ENCODE results near the gene ADD1.
"Not testable (repeated sequence)": the region's sequence is repeated elsewhere in the genome, so short reads cannot be mapped to it uniquely, and the experiment has no call there.

The ADD1 gene

GRCh38 chr4:2942037-2942531 lies 98.4 kb downstream of the ADD1 start:
- CTCF ChIA-PET, result interaction anchor here (1.7 kb wide), 1 partner anchor 12 kb away, joined by 6 read pairs; no protein-coding TSS in a partner anchor
- POLR2A ChIA-PET, result no interaction called here
- DNase-seq (ENCODE audit: extremely low spot score), result no peak
- no peak for TF ChIP-seq CTCF (IDR thresholded peaks at IDR 0.05; ENCODE audit: control extremely low read depth, extremely low read depth, low read depth, missing control alignments)

GRCh38 chr4:2942532-2943363 lies 99.1 kb downstream of the ADD1 start:
- CTCF ChIA-PET, result interaction anchor here (1.7 to 1.8 kb wide), 2 partner anchors 11 kb away, joined by 6 to 11 read pairs; no protein-coding TSS in a partner anchor
- no peak for DNase-seq (ENCODE audit: extremely low spot score)
- no peak for TF ChIP-seq CTCF (IDR thresholded peaks at IDR 0.05; ENCODE audit: control extremely low read depth, extremely low read depth, low read depth, missing control alignments)
- POLR2A ChIA-PET, result no interaction called here

GRCh38 chr4:2943364-2944090 lies 99.9 kb downstream of the ADD1 start:
- ChIA-PET POLR2A (no interaction called here), CTCF (interaction anchor here (1.0 to 2.6 kb wide), 4 partner anchors 8 to 19 kb away, joined by 3 to 11 read pairs (median 7); no protein-coding TSS in a partner anchor)

GRCh38 chr4:2944091-2944482 lies 100.4 kb downstream of the ADD1 start:
- no peak for DNase-seq (ENCODE audit: extremely low spot score)
- POLR2A ChIA-PET, result no interaction called here
- TF ChIP-seq CTCF (IDR thresholded peaks at IDR 0.05; ENCODE audit: control extremely low read depth, extremely low read depth, low read depth, missing control alignments), result no peak
- CTCF ChIA-PET, result interaction anchor here (1.0 to 2.6 kb wide), 4 partner anchors 9 to 19 kb away, joined by 3 to 11 read pairs (median 7); no protein-coding TSS in a partner anchor

More at GRCh38 chr4:2943364-2944090, 99.9 kb downstream of the ADD1 start:
- TF ChIP-seq CTCF (IDR thresholded peaks at IDR 0.05; ENCODE audit: control extremely low read depth, extremely low read depth, low read depth, missing control alignments), result no peak
- no peak for DNase-seq (ENCODE audit: extremely low spot score)

- ChIA-PET CTCF (interaction anchor here (0.7 to 2.6 kb wide), 7 partner anchors 9 to 20 kb away, joined by 3 to 11 read pairs (median 3); partner anchors contain the start of gene GRK4), POLR2A (interaction anchor here (0.5 to 1.1 kb wide), 2 partner anchors 10 to 197 kb away, joined by 3 read pairs; no protein-coding TSS in a partner anchor)
- no peak for DNase-seq (ENCODE audit: extremely low spot score)
- no peak for TF ChIP-seq CTCF (IDR thresholded peaks at IDR 0.05; ENCODE audit: control extremely low read depth, extremely low read depth, low read depth, missing control alignments)
These were observed 101.2 kb downstream of the ADD1 start for GRCh38 chr4:2944586-2945526.

DNA sequence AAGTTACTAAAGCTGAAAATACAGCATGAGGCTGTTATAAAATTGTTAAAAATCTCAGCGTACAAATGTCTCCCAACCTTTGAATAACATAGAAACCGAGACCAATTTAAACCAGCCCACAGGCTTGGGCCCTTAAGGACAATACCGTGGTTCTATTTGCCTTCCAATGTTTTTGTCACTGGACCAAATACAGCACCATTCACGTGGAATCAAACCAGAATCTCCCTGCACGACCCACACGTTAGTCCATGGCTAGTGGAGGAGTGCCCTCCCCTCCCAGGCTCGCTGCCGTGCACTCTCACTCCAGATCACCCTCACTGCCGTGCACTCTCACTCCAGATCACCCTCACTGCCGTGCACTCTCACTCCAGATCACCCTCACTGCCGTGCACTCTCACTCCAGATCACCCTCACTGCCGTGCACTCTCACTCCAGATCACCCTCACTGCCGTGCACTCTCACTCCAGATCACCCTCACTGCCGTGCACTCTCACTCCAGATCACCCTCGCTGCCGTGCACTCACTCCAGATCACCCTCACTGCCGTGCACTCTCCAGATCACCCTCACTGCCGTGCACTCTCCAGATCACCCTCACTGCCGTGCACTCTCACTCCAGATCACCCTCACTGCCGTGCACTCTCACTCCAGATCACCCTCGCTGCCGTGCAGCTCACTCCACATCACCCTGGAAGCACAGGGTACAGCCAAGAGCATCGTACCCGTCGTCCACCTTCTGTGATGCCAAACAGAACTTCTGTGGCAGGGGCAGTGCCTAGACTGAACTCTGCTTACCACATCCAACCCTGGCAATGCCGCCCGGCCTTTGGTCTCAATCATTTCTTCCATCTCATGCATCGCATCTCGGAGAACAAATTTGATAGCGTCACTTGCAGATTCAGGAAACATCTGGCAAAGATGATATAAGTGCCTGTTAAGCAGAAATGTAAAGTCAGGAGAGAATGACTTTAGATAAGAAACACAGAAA lies 102.3 kb downstream of the ADD1 start:
- CTCF ChIA-PET, result interaction anchor here (0.7 to 2.6 kb wide), 5 partner anchors 8 to 18 kb away, joined by 3 to 11 read pairs (median 4); partner anchors contain the start of gene GRK4

More for the DNA sequence above, 102.3 kb downstream of the ADD1 start:
- POLR2A ChIA-PET, result interaction anchor here (1.1 kb wide), 1 partner anchor 11 kb away, joined by 3 read pairs; no protein-coding TSS in a partner anchor
- DNase-seq (ENCODE audit: extremely low spot score), result not testable (repeated sequence)

Measured in GM10248 (cell line).